Caco-2 (cell line): ENCODE data around the gene GRID1. TPM values are rescaled to one million over a fixed set of nuclear protein-coding genes. Genes with fewer than 3 reads are reported as not detected.
A peak's percentile ranks its signal among the peaks of the same experiment; 100 is the strongest.

ENCODE experiments used
- BruUV-seq: library from RNA; stranded (reverse); fragments of 400-500 nt; replicated peaks from 2 replicates; lab custom pipeline; 2021; lab: Mats Ljungman, UMichigan
- CTCF ChIA-PET: fragments of 300-600 bp; sonication (Branson Sonifier 250); formaldehyde crosslinking; loops from one replicate; lab custom pipeline; 2022; ENCODE audit warnings: antibody characterized with exemption; lab: Charles Lee
- POLR2A ChIA-PET: fragments of 300-600 bp; sonication (Branson Sonifier 250); formaldehyde crosslinking; loops from one replicate; lab custom pipeline; 2022; ENCODE audit warnings: antibody characterized with exemption; lab: Charles Lee
- DNase-seq, 2 experiments: peaks; one replicate each; pipeline versions ENCODE4 v3.0.0 to v3.0.0-alpha.2; 2020 to 2022
- H3K27me3 ChIP-seq: replicated peaks from 2 replicates; pipeline ENCODE4 v1.6.0; 2011; ENCODE audit warnings: low read length; ENCODE audit not compliant: control insufficient read depth, insufficient read depth
- H3K36me3 ChIP-seq: 2 replicates; pipeline ENCODE4 v1.5.1; 2011; ENCODE audit warnings: low read length; ENCODE audit not compliant: control insufficient read depth, insufficient read depth
- H3K4me1 ChIP-seq: fragments of 250-450 bp; sonication (Bioruptor Pico); 2 replicates; pipeline ENCODE4 v1.5.1; 2020; ENCODE audit warnings: mild to moderate bottlenecking
- H3K4me3 ChIP-seq: 2 replicates; pipeline ENCODE4 v1.5.1; 2011; ENCODE audit warnings: low read depth, mild to moderate bottlenecking, control low read depth, low read length
- H3K9me3 ChIP-seq: fragments of 250-450 bp; sonication (Bioruptor Pico); 2 replicates; pipeline ENCODE4 v1.5.1; 2020; ENCODE audit warnings: mild to moderate bottlenecking, moderate library complexity
- H3K27ac Mint-ChIP-seq: one replicate; pipeline ENCODE4 v1.8.0; 2022; ENCODE audit warnings: mixed read lengths; ENCODE audit not compliant: unreplicated experiment
- H3K27me3 Mint-ChIP-seq: one replicate; pipeline ENCODE4 v1.8.0; 2022; ENCODE audit warnings: mixed read lengths; ENCODE audit not compliant: insufficient read depth, unreplicated experiment
- H3K36me3 Mint-ChIP-seq: one replicate; pipeline ENCODE4 v1.8.0; 2022; ENCODE audit warnings: mild to moderate bottlenecking, mixed read lengths; ENCODE audit not compliant: insufficient read depth, unreplicated experiment
- H3K4me1 Mint-ChIP-seq: one replicate; pipeline ENCODE4 v1.8.0; 2022; ENCODE audit warnings: low read depth, mixed read lengths; ENCODE audit not compliant: unreplicated experiment
- H3K4me3 Mint-ChIP-seq: one replicate; pipeline ENCODE4 v1.8.0; 2022; ENCODE audit warnings: mild to moderate bottlenecking, moderate library complexity, mixed read lengths; ENCODE audit not compliant: unreplicated experiment
- H3K9me3 Mint-ChIP-seq: one replicate; pipeline ENCODE4 v1.8.0; 2022; ENCODE audit warnings: mixed read lengths; ENCODE audit not compliant: unreplicated experiment
- intact Hi-C: fragments of 100-400 bp; cut with micrococcal nuclease; formaldehyde crosslinking; loops from one replicate; pipeline ENCODE4 v1.10.0; 2022; ENCODE audit not compliant: unreplicated experiment
- total RNA-seq: library from RNA; stranded (reverse); gene quantifications from 2 replicates; pipeline ENCODE4 v1.2.3, GENCODE V29; 2022
- TF ChIP-seq, protein P1 (sequence below), 2 experiments: fragments of 200-600 bp in 1 of 2; IDR thresholded peaks; 1 replicate in 1 of 2; 2 replicates in 1 of 2; pipeline versions ENCODE4 v1.5.1 to v1.8.0; 2011 to 2022; ENCODE audit warnings: antibody characterized with exemption in 1 of 2, control low read depth in 1 of 2, inconsistent platforms in 1 of 2, low read depth in 1 of 2, low read length in 1 of 2, mild to moderate bottlenecking in 1 of 2, moderate library complexity in 1 of 2; ENCODE audit not compliant: insufficient read depth in 1 of 2, severe bottlenecking in 1 of 2, unreplicated experiment in 1 of 2

GRID1 gene
- total RNA-seq, 1 experiment from 2014 or later = 8.0 TPM

DNA sequence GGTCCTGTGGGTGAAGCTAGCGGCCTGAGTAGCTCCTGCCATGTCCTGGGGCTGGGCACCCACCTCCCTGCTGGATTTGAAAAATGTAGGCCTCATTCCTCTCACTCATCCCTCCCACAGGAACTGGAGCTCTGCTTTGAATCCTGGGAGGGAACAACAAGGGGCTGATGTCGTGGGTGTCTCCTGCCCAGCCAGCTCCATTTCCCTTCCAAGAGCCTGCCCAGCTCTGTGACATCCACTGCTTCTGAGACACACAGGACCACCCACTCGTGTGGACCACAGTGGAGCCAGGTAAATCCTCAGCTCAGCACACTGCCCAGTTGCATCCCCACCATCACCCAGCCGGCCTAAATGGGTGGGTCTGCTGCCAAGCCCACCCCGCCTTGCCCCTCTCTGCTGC lies 579.2 kb downstream of the GRID1 start:
- TF ChIP-seq, protein P1, sequence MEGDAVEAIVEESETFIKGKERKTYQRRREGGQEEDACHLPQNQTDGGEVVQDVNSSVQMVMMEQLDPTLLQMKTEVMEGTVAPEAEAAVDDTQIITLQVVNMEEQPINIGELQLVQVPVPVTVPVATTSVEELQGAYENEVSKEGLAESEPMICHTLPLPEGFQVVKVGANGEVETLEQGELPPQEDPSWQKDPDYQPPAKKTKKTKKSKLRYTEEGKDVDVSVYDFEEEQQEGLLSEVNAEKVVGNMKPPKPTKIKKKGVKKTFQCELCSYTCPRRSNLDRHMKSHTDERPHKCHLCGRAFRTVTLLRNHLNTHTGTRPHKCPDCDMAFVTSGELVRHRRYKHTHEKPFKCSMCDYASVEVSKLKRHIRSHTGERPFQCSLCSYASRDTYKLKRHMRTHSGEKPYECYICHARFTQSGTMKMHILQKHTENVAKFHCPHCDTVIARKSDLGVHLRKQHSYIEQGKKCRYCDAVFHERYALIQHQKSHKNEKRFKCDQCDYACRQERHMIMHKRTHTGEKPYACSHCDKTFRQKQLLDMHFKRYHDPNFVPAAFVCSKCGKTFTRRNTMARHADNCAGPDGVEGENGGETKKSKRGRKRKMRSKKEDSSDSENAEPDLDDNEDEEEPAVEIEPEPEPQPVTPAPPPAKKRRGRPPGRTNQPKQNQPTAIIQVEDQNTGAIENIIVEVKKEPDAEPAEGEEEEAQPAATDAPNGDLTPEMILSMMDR (IDR thresholded peaks at IDR 0.05; ENCODE audit: insufficient read depth in 1 of 2, low read depth in 1 of 2, low read length in 1 of 2, severe bottlenecking in 1 of 2, unreplicated experiment in 1 of 2) = no peak
- Mint-ChIP-seq H3K36me3 (no peaks in the 10 kb centered on the region), H3K9me3 (no peaks in the 10 kb centered on the region), H3K4me3 (no peak overlapping the region), H3K4me1 (no peaks in the 10 kb centered on the region), H3K27me3 (peaks cover 2% of the 10 kb centered on the region), H3K27ac (no peak overlapping the region)
- Histone ChIP-seq H3K9me3 (no peaks in the 10 kb centered on the region), H3K27me3 (no peaks in the 10 kb centered on the region), H3K4me1 (no peaks in the 10 kb centered on the region), H3K36me3 (no peaks in the 10 kb centered on the region), H3K4me3 (no peak overlapping the region)
- BruUV-seq = no TSS peak
- ChIA-PET CTCF (no interaction called here), POLR2A (no interaction called here)
- no peak for DNase-seq
- intact Hi-C loops = no loop called here

DNA sequence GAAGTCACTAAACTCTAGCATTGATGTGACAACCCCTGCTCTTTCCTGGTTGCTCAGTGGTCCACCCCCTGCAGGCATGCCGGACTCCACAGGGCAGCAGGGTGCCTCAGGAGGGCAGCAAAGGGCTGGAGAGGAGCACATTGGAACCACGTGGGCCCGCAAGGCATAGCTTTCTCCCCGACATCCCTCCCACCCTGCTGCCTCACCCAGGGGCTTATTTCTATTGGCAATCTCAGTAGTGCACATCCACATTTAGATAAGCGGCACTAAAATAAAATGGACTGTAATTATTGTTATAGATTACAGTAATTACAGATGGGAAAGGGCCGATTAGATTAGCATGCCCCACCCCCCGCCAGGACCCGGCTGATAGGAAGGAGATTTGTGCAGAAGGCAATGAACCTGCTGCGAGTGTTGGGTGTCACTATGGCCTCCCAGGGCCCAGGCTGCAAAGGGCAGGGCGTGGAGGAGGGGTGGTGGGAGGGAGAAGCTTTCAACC lies 580.1 kb downstream of the GRID1 start:
- no peaks in the 10 kb centered on the region for H3K36me3 ChIP-seq
- no peaks in the 10 kb centered on the region for H3K4me1 ChIP-seq
- H3K4me3 Mint-ChIP-seq = no peak overlapping the region
- ChIA-PET POLR2A (no interaction called here), CTCF (no interaction called here)
- H3K36me3 Mint-ChIP-seq = no peaks in the 10 kb centered on the region
- H3K27ac Mint-ChIP-seq = no peak overlapping the region
- no peaks in the 10 kb centered on the region for H3K9me3 Mint-ChIP-seq
- no peak overlapping the region for H3K4me3 ChIP-seq
- no peaks in the 10 kb centered on the region for H3K27me3 ChIP-seq
- no peaks in the 10 kb centered on the region for H3K9me3 ChIP-seq
- DNase-seq = peak in 1 of 2 experiments; percentile 49
- no peaks in the 10 kb centered on the region for H3K4me1 Mint-ChIP-seq
- TF ChIP-seq, protein P1 (IDR thresholded peaks at IDR 0.05; ENCODE audit: insufficient read depth in 1 of 2, low read depth in 1 of 2, low read length in 1 of 2, severe bottlenecking in 1 of 2, unreplicated experiment in 1 of 2) = peak; percentile 43 to 75
- H3K27me3 Mint-ChIP-seq = peaks cover 4% of the 10 kb centered on the region
- intact Hi-C loops = no loop called here
- BruUV-seq = no TSS peak

DNA sequence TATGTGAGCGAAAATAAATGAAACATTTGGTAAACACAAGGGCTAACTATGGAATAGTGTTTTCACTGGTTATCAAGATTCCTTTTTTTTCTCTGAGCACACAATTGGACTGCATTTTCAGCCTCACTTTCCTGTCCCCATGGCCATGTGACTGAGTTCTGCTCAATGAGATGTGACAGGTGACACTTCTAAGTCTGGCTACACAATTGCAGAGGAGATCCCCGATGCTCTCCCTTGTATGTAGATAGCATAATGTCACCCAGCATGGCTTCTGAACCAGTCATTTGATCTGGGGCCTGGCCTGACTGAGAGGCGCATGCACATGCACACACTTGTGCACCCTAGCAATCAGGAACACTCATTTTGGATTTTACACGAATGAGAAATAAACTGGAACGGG lies 581.8 kb downstream of the GRID1 start:
- no peak for DNase-seq
- Mint-ChIP-seq H3K4me1 (no peaks in the 10 kb centered on the region), H3K27ac (no peak overlapping the region), H3K36me3 (no peaks in the 10 kb centered on the region), H3K27me3 (peaks cover 4% of the 10 kb centered on the region), H3K4me3 (no peak overlapping the region), H3K9me3 (no peaks in the 10 kb centered on the region)
- TF ChIP-seq, protein P1 (IDR thresholded peaks at IDR 0.05; ENCODE audit: insufficient read depth in 1 of 2, low read depth in 1 of 2, low read length in 1 of 2, severe bottlenecking in 1 of 2, unreplicated experiment in 1 of 2) = no peak
- ChIA-PET CTCF (no interaction called here), POLR2A (no interaction called here)
- no peaks in the 10 kb centered on the region for H3K36me3 ChIP-seq
- no peaks in the 10 kb centered on the region for H3K4me1 ChIP-seq
- no peaks in the 10 kb centered on the region for H3K9me3 ChIP-seq
- intact Hi-C loops = no loop called here
- H3K27me3 ChIP-seq = no peaks in the 10 kb centered on the region
- no TSS peak for BruUV-seq
- H3K4me3 ChIP-seq = no peak overlapping the region
